SK-N-MC (cell line): ENCODE results near the gene SPOPL.

Source experiments
- EZH2 ChIP-seq: fragments of 200-600 bp; sonication (generic); IDR thresholded peaks from one replicate; pipeline ENCODE4 v1.6.1; 2017; ENCODE audit warnings: antibody characterized with exemption
- POLR2AphosphoS5 ChIP-seq: IDR thresholded peaks from 2 replicates; pipeline ENCODE4 v1.6.1; 2012; ENCODE audit warnings: mild to moderate bottlenecking, low read depth, low read length, borderline replicate concordance

DNA sequence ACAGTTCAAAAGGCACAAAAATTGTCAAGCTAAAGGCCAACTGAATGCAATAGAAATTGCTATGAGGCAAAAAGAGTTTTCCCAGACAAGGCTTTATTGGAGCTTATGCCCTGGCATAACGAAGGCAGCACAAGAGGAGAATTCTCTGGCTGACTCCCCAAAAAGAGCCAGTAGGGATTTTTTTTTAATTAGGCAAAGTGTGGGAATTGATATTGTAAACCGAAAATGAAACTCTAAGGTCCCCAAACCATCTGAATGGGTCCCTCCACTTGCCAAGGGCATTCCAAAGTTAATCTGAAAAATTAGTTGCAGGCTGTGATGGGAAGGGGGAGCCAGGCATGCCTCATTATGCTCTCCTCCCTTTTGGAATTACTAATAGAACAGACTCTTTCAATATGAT is 118.9 kb downstream of the SPOPL start:
- TF ChIP-seq POLR2AphosphoS5 = no peak
- no peak for TF ChIP-seq EZH2
